ENCODE measurements around the gene SPAAR.

DNA sequence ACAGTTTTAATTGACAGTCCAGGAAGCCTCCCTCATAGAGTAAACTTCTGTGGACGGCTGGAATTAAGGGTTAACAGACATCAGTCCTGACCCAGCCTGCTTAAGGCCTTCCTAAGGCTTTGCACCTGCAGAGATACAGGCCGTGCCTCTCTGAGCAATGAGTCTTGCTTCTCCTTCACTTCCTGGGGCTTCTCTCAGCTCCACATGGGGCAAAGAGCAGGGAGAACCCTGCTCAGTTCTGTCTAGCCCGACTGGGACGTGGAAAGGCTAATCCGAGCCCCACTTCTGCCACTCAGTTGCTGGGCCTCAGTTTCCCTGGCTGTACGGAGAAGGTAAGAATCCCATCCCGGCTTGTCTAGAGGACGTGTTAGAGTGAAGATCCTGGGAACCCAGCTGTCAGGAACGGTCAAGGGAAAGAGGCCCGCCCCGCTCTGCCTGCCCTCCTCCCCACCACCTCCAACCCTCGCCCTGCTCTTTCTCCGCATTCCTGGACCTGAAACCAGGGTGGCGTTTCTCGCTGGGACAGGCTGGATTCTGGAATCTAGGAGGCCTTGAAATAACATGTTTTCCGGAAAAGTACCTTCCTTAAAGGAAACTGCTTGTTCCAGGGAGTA lies 6.5 kb downstream of the SPAAR start:
- TF ChIP-seq, protein P1, sequence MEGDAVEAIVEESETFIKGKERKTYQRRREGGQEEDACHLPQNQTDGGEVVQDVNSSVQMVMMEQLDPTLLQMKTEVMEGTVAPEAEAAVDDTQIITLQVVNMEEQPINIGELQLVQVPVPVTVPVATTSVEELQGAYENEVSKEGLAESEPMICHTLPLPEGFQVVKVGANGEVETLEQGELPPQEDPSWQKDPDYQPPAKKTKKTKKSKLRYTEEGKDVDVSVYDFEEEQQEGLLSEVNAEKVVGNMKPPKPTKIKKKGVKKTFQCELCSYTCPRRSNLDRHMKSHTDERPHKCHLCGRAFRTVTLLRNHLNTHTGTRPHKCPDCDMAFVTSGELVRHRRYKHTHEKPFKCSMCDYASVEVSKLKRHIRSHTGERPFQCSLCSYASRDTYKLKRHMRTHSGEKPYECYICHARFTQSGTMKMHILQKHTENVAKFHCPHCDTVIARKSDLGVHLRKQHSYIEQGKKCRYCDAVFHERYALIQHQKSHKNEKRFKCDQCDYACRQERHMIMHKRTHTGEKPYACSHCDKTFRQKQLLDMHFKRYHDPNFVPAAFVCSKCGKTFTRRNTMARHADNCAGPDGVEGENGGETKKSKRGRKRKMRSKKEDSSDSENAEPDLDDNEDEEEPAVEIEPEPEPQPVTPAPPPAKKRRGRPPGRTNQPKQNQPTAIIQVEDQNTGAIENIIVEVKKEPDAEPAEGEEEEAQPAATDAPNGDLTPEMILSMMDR (IDR thresholded peaks at IDR 0.05) = no peak
- no peak for TF ChIP-seq POLR2A (IDR thresholded peaks at IDR 0.05)

All from heart left ventricle (tissue), 13 donors.